Natural killer cell (primary cell): Measurements from ENCODE around the gene LRCH1. TPM values are rescaled to one million over a fixed set of nuclear protein-coding genes. Genes with fewer than 3 reads are reported as not detected.

Experiments used
- ATAC-seq, 3 donors: fragments of 150-1000 bp in 2 of 3; fragments of 200-7000 bp in 1 of 3; cut with Tn5 transposase; 1 replicate in 1 of 3; 2 replicates in 2 of 3; pipeline ENCODE4 v1.10.0; 2021; ENCODE audit warnings: mild to moderate bottlenecking in 2 of 3, moderate library complexity in 2 of 3
- DNase-seq, 2 donors: peaks; one replicate each; pipeline versions ENCODE4 v3.0.0 to v3.0.0-alpha.2; 2013 to 2021; ENCODE audit warnings: mixed read lengths in 1 of 2
- H3K27ac ChIP-seq: one replicate; pipeline ENCODE4 v1.5.1; 2013; ENCODE audit warnings: mild to moderate bottlenecking, low read length
- H3K27me3 ChIP-seq: one replicate; pipeline ENCODE4 v1.6.1; 2013; ENCODE audit warnings: low read length; ENCODE audit not compliant: control insufficient read depth, insufficient read depth
- H3K36me3 ChIP-seq: one replicate; pipeline ENCODE4 v1.6.1; 2013; ENCODE audit warnings: low read length; ENCODE audit not compliant: control insufficient read depth, insufficient read depth
- H3K4me1 ChIP-seq: one replicate; pipeline ENCODE4 v1.6.1; 2013; ENCODE audit warnings: low read length; ENCODE audit not compliant: control insufficient read depth, insufficient read depth
- H3K4me3 ChIP-seq: one replicate; pipeline ENCODE4 v1.5.1; 2013; ENCODE audit warnings: low read length
- H3K9me3 ChIP-seq: one replicate; pipeline ENCODE4 v1.6.1; 2013; ENCODE audit warnings: low read length; ENCODE audit not compliant: control insufficient read depth, insufficient read depth
- H3K27ac Mint-ChIP-seq, 2 donors: one replicate each; pipeline ENCODE4 v1.8.0; 2022; ENCODE audit warnings: mild to moderate bottlenecking in 2 of 2, mixed read lengths in 2 of 2, moderate library complexity in 1 of 2
- H3K27me3 Mint-ChIP-seq, 2 donors: one replicate each; pipeline ENCODE4 v1.8.0; 2022; ENCODE audit warnings: low read depth in 2 of 2, mixed read lengths in 2 of 2
- H3K36me3 Mint-ChIP-seq: one replicate; pipeline ENCODE4 v1.8.0; 2022; ENCODE audit warnings: mixed read lengths
- H3K4me1 Mint-ChIP-seq, 2 donors: one replicate each; pipeline ENCODE4 v1.8.0; 2022; ENCODE audit warnings: mixed read lengths in 2 of 2
- H3K4me3 Mint-ChIP-seq: one replicate; pipeline ENCODE4 v1.8.0; 2022; ENCODE audit warnings: mild to moderate bottlenecking, moderate library complexity, mixed read lengths
- H3K9me3 Mint-ChIP-seq, 2 donors: one replicate each; pipeline ENCODE4 v1.8.0; 2022; ENCODE audit warnings: mixed read lengths in 2 of 2
- CTCF ChIP-seq: fragments of 200-600 bp; IDR thresholded peaks from one replicate; pipeline ENCODE4 v1.8.0; 2022; ENCODE audit warnings: antibody characterized with exemption
- WGBS: methylation state at CpG from one replicate; pipeline ENCODE4 v1.1.7; 2013; ENCODE audit warnings: missing lambda C conversion rate; ENCODE audit not compliant: insufficient coverage; 5-methylcytosine and 5-hydroxymethylcytosine counted together
- intact Hi-C: fragments of 100-400 bp; cut with micrococcal nuclease; formaldehyde crosslinking; loops from one replicate; pipeline ENCODE4 v1.14.2; 2022
- total RNA-seq, 4 donors: library from RNA; stranded (reverse); fragments of 120-200 nt in 1 of 4; gene quantifications; one replicate each; pipeline versions ENCODE4 v1.2.3 to v1.2.4, GENCODE V29; 2013 to 2022

The LRCH1 gene
- total RNA-seq, 3 donors from 2014 or later (not counting 1 experiment from before 2014, with no cell fraction given), result 23.7 to 32.2 (median 29.6) TPM

GRCh38 chr13:46771693-46772092 is 218.7 kb downstream of the LRCH1 start:
- H3K27ac Mint-ChIP-seq, result no peak overlapping the region
- no peaks in the 10 kb centered on the region for H3K36me3 Mint-ChIP-seq
- H3K27me3 Mint-ChIP-seq, result no peaks in the 10 kb centered on the region
- no peak overlapping the region for H3K4me3 ChIP-seq
- no peak overlapping the region for H3K4me3 Mint-ChIP-seq
- no peak for DNase-seq
- H3K27me3 ChIP-seq, result no peaks in the 10 kb centered on the region
- intact Hi-C loops, result no loop called here
- H3K4me1 ChIP-seq, result no peaks in the 10 kb centered on the region
- H3K36me3 ChIP-seq, result peaks cover 49% of the 10 kb centered on the region
- no peak for ATAC-seq
- H3K9me3 Mint-ChIP-seq, result no peaks in the 10 kb centered on the region
- no peak for TF ChIP-seq CTCF
- no peaks in the 10 kb centered on the region for H3K4me1 Mint-ChIP-seq
- no peak overlapping the region for H3K27ac ChIP-seq
- H3K9me3 ChIP-seq, result no peaks in the 10 kb centered on the region

- Histone ChIP-seq H3K27ac (no peak overlapping the region), H3K4me3 (no peak overlapping the region), H3K36me3 (peaks cover 63% of the 10 kb centered on the region), H3K27me3 (no peaks in the 10 kb centered on the region), H3K9me3 (no peaks in the 10 kb centered on the region), H3K4me1 (no peaks in the 10 kb centered on the region)
- H3K4me3 Mint-ChIP-seq, result no peak overlapping the region
- H3K9me3 Mint-ChIP-seq, result no peaks in the 10 kb centered on the region
- intact Hi-C loops, result no loop called here
- H3K36me3 Mint-ChIP-seq, result peaks cover 11% of the 10 kb centered on the region
- no peak overlapping the region for H3K27ac Mint-ChIP-seq
- 100% methylated on average over 1 of the region's 2 CpGs for WGBS
- no peak for ATAC-seq
- no peak for TF ChIP-seq CTCF
- H3K4me1 Mint-ChIP-seq, result no peaks in the 10 kb centered on the region
- no peaks in the 10 kb centered on the region for H3K27me3 Mint-ChIP-seq
- DNase-seq, result no peak
These were observed 220.6 kb downstream of the LRCH1 start for GRCh38 chr13:46773541-46773940.

DNA sequence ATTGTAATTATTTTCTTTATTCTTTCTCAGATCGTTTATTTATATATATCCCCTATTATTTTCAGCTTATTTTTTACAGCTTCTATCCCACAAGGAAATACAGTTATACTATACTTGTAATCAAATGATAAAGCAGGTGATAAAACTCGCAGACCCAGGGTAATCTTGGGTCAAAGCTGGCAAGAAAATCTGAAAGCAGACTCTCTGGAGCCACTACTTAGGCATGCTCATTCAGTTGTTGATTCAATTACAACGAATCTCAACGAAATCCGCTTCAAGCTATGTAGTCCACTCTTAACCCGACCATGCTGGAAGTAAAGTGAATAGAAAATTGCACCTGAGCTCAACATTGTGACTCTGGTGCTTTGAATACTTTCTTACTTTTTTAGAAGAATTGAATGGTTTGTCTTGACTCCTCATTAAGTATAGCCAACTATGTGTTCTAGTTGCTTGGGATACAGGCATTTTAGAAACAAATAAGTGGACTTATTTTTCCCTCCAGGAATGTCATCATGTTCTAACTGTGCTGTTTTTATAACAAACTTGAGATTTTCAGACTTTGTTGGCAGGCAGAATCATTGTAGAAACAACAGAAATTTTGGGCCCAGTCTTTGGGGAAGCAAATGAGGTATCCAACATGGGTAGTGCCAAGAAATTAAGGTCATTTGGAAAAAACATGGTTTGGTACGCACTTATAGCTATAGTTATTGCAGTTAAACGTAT is 222.6 kb downstream of the LRCH1 start:
- Mint-ChIP-seq H3K4me3 (no peak overlapping the region), H3K9me3 (no peaks in the 10 kb centered on the region), H3K4me1 (no peaks in the 10 kb centered on the region), H3K27me3 (no peaks in the 10 kb centered on the region), H3K36me3 (peaks cover 11% of the 10 kb centered on the region), H3K27ac (no peak overlapping the region)
- Histone ChIP-seq H3K36me3 (peaks cover 72% of the 10 kb centered on the region), H3K27ac (no peak overlapping the region), H3K4me1 (no peaks in the 10 kb centered on the region), H3K4me3 (no peak overlapping the region), H3K27me3 (no peaks in the 10 kb centered on the region), H3K9me3 (no peaks in the 10 kb centered on the region)
- WGBS, result 99% methylated on average over 5 of the region's 8 CpGs
- intact Hi-C loops, result no loop called here
- DNase-seq (no peak), ATAC-seq (no peak)
- no peak for TF ChIP-seq CTCF

DNA sequence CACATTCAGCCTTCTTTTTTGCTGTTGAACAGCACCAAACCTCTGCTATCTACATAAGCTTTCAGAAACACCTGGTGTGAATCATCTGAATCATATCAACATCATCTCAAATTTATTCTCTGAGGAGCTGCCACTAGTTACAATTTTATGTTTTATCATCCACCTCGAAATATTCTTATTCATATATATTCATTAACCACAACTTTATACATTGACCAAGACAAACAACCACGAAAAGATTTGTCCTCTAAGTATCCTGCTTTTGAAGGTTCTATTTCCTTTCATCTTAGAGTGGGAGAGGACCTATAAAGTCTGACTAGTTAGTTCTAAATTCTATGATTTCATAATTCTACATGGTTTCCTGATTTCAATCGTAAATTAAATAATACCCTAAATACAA is 225.1 kb downstream of the LRCH1 start:
- no peak for DNase-seq
- H3K27me3 Mint-ChIP-seq, result no peaks in the 10 kb centered on the region
- no peaks in the 10 kb centered on the region for H3K4me1 Mint-ChIP-seq
- no peaks in the 10 kb centered on the region for H3K27me3 ChIP-seq
- no peak overlapping the region for H3K27ac ChIP-seq
- no peak overlapping the region for H3K27ac Mint-ChIP-seq
- peaks cover 18% of the 10 kb centered on the region for H3K36me3 Mint-ChIP-seq
- H3K9me3 ChIP-seq, result no peaks in the 10 kb centered on the region
- H3K9me3 Mint-ChIP-seq, result no peaks in the 10 kb centered on the region
- H3K4me1 ChIP-seq, result no peaks in the 10 kb centered on the region
- no peak for TF ChIP-seq CTCF
- no peak overlapping the region for H3K4me3 Mint-ChIP-seq
- peaks cover 73% of the 10 kb centered on the region for H3K36me3 ChIP-seq
- ATAC-seq, result no peak
- WGBS, result 100% methylated on average over 1 of the region's 3 CpGs
- H3K4me3 ChIP-seq, result no peak overlapping the region
- intact Hi-C loops, result no loop called here
